ENCODE results near the gene PPFIA2.

- TF ChIP-seq CTCF (conservative IDR thresholded peaks at IDR 0.05; ENCODE audit: low read depth, low read length) (no peak), EZH2phosphoT487 (IDR thresholded peaks at IDR 0.05; ENCODE audit: borderline replicate concordance, low read length) (no peak), EZH2 (IDR thresholded peaks at IDR 0.05; ENCODE audit: low read length, unreplicated experiment) (no peak)
Measured at GRCh38 chr12:81263072-81263471, 496.1 kb downstream of the PPFIA2 start.

Measured in PC-3 (cell line).